ENCODE data around the gene AARSD1. TPM values are rescaled to one million over a fixed set of nuclear protein-coding genes. Genes with fewer than 3 reads are reported as not detected.
A peak's percentile ranks its signal among the peaks of the same experiment; 100 is the strongest.

The AARSD1 gene
- total RNA-seq, 1 donor from 2014 or later = 59.3 TPM

DNA sequence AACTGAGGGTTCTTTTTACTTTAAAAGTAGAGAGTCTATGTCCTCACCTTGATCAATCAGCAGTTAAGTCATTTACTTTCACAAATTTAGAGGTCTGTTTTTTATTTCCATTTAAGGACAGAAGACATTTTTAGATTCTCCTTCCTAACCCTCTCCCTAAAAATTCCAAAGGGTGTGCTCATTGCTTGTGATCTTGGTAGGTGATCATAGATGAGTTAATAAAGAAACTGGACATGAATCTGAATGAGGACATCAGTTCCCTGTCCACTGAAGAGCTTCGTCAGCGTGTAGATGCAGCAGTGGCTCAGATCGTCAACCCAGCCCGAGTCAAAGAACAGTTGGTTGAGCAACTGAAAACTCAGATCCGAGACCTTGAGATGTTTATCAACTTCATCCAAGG lies 24.9 kb upstream of the AARSD1 start:
- Mint-ChIP-seq H3K27ac (no peak overlapping the region), H3K9me3 (ENCODE audit: low read depth) (no peaks in the 10 kb centered on the region), H3K36me3 (ENCODE audit: insufficient read depth) (peaks cover 27% of the 10 kb centered on the region), H3K4me1 (ENCODE audit: low read depth) (no peaks in the 10 kb centered on the region), H3K27me3 (no peaks in the 10 kb centered on the region), H3K4me3 (ENCODE audit: low read depth) (no peak overlapping the region)
- no peak for DNase-seq (ENCODE audit: low spot score, unreplicated experiment)
- TF ChIP-seq, protein P1, sequence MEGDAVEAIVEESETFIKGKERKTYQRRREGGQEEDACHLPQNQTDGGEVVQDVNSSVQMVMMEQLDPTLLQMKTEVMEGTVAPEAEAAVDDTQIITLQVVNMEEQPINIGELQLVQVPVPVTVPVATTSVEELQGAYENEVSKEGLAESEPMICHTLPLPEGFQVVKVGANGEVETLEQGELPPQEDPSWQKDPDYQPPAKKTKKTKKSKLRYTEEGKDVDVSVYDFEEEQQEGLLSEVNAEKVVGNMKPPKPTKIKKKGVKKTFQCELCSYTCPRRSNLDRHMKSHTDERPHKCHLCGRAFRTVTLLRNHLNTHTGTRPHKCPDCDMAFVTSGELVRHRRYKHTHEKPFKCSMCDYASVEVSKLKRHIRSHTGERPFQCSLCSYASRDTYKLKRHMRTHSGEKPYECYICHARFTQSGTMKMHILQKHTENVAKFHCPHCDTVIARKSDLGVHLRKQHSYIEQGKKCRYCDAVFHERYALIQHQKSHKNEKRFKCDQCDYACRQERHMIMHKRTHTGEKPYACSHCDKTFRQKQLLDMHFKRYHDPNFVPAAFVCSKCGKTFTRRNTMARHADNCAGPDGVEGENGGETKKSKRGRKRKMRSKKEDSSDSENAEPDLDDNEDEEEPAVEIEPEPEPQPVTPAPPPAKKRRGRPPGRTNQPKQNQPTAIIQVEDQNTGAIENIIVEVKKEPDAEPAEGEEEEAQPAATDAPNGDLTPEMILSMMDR (IDR thresholded peaks at IDR 0.05; ENCODE audit: unreplicated experiment) = no peak

DNA sequence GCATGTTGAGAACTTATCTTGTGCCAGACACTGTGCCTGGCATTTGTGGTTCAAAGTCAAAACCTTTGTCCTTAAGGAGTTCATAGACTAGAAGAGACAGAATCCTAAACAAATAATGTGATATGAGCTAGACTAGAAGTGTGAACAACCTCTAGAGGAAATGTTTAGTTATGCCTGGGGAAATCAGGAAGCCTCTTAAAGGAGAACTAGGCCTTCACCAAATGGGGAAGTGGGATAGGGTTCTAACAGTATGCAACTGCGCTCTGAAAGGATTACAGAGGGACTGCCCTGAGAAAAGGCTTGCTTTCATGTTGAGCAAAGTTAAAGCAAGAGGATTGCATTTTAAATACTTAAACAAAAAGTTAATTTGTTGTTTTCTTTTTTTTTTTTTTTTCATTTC lies 21.0 kb upstream of the AARSD1 start:
- H3K27ac Mint-ChIP-seq = no peak overlapping the region
- DNase-seq (ENCODE audit: low spot score, unreplicated experiment) = no peak
- no peak overlapping the region for H3K4me3 Mint-ChIP-seq (ENCODE audit: low read depth)
- no peaks in the 10 kb centered on the region for H3K27me3 Mint-ChIP-seq
- no peaks in the 10 kb centered on the region for H3K9me3 Mint-ChIP-seq (ENCODE audit: low read depth)
- peaks cover 13% of the 10 kb centered on the region for H3K36me3 Mint-ChIP-seq (ENCODE audit: insufficient read depth)
- H3K4me1 Mint-ChIP-seq (ENCODE audit: low read depth) = peaks cover 15% of the 10 kb centered on the region
- TF ChIP-seq, protein P1 (IDR thresholded peaks at IDR 0.05; ENCODE audit: unreplicated experiment) = no peak

DNA sequence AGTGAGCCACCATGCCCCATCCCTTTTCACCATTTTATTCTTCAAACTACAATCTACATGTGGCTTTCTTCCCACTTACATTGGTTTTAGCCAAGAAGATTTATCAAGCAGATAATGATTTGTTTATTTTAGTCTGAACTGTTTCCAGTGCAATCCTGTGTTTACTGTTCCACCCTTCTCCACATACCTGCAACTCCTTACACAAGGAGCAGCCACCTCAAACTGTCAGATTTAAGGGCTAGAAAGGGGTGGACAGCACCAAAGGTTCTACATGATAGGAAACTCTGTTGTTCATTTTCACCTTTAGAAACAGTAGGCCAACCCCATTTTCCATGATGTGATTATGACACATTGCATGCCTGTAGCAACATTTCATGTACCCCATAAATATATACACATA lies 18.0 kb upstream of the AARSD1 start:
- Mint-ChIP-seq H3K4me1 (ENCODE audit: low read depth) (peaks cover 22% of the 10 kb centered on the region), H3K27ac (peak overlapping the region; percentile 69), H3K4me3 (ENCODE audit: low read depth) (peak overlapping the region; percentile 98), H3K27me3 (no peaks in the 10 kb centered on the region), H3K36me3 (ENCODE audit: insufficient read depth) (peaks cover 2% of the 10 kb centered on the region), H3K9me3 (ENCODE audit: low read depth) (no peaks in the 10 kb centered on the region)
- TF ChIP-seq, protein P1 (IDR thresholded peaks at IDR 0.05; ENCODE audit: unreplicated experiment) = no peak
- DNase-seq (ENCODE audit: low spot score, unreplicated experiment) = no peak

DNA sequence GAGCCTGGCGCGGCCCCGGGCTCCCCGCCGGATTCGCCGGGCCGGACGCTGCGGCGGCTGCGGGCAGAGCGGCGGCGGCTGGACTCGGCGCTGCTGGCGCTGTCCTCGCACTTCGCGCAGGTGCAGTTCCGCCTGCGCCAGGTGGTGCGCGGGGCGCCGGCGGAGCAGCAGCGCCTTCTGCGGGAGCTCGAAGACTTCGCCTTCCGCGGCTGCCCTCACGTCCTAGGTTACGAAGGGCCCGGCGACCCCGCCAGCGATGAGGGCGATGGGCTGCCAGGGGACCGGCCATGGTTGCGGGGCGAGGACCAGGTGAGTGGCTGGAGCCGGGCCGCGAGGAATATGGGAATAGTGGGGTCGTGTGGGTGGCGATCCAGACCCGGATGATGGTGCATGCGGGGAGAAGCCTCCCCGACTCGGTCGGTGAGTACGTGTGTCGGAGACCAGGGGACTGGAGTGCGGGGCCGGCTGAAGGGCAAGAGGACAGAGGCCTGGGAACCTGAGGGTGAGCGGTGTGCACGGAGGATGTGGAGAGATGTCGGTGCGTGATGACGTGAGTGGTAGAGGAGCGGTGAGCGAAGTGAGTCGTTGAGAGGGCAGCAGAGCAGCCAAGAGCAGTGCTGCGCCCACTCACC lies 16.6 kb upstream of the AARSD1 start:
- peak overlapping the region; percentile 98 for H3K4me3 Mint-ChIP-seq (ENCODE audit: low read depth)
- peak overlapping the region; percentile 99 for H3K27ac Mint-ChIP-seq
- peaks cover 22% of the 10 kb centered on the region for H3K4me1 Mint-ChIP-seq (ENCODE audit: low read depth)
- peak; percentile 44 for DNase-seq (ENCODE audit: low spot score, unreplicated experiment)
- H3K36me3 Mint-ChIP-seq (ENCODE audit: insufficient read depth) = peaks cover 1% of the 10 kb centered on the region
- H3K27me3 Mint-ChIP-seq = no peaks in the 10 kb centered on the region
- TF ChIP-seq, protein P1 (IDR thresholded peaks at IDR 0.05; ENCODE audit: unreplicated experiment) = peak; percentile 41
- H3K9me3 Mint-ChIP-seq (ENCODE audit: low read depth) = no peaks in the 10 kb centered on the region

DNA sequence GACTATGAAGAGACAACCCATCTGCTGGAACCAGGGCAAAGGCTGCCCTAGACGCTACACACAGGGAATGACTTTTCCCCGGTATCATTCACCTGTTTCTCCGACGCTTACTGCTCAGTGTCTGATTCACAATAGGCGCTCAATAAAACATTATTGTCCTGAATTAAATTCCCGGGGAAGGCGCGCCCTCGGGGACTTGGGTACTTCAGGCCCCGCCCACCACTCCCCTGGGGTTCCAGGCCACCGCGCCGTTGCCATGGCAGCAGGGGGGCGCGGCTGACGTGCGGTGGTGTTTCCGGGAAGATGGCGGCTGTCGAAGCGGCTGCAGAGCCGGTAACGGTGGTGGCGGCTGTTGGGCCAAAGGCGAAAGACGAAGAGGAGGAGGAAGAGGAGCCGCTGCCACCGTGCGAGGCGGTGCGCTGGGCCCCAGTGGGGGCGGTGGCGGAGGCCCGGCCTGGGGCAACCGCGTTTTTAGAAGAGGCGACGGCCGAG lies 16.1 kb upstream of the AARSD1 start, which contains the start of gene RUNDC1:
TSS of gene RUNDC1 (plus strand) at position 292 of the 492 bp plus-strand sequence. CDS start at position 304, 12 bp downstream.
- peak within 1 kb of the TSS; percentile 99 for H3K27ac Mint-ChIP-seq
- DNase-seq (ENCODE audit: low spot score, unreplicated experiment) = peak; percentile 85
- H3K4me3 Mint-ChIP-seq (ENCODE audit: low read depth) = peak within 1 kb of the TSS; percentile 98
- no peaks in the 10 kb centered on the region for H3K27me3 Mint-ChIP-seq
- TF ChIP-seq, protein P1 (IDR thresholded peaks at IDR 0.05; ENCODE audit: unreplicated experiment) = no peak
- H3K9me3 Mint-ChIP-seq (ENCODE audit: low read depth) = no peaks in the 10 kb centered on the region
- peaks cover 22% of the 10 kb centered on the region for H3K4me1 Mint-ChIP-seq (ENCODE audit: low read depth)
- H3K36me3 Mint-ChIP-seq (ENCODE audit: insufficient read depth) = no peaks in the 10 kb centered on the region
